ENCODE results near the gene PAFAH1B1.
"Not testable (repeated sequence)": the region's sequence is repeated elsewhere in the genome, so short reads cannot be mapped to it uniquely, and the experiment has no call there.

PAFAH1B1 gene

GRCh38 chr17:2690165-2691068 is 97.0 kb downstream of the PAFAH1B1 start:
- DNase-seq: no peak

- no peak for DNase-seq
These were observed 97.8 kb downstream of the PAFAH1B1 start for GRCh38 chr17:2691069-2691871.

- DNase-seq: no peak
These were observed 98.7 kb downstream of the PAFAH1B1 start for GRCh38 chr17:2691965-2692780.

- DNase-seq: no peak
These were observed 99.3 kb downstream of the PAFAH1B1 start for GRCh38 chr17:2692781-2693135.

- DNase-seq: no peak
These were observed 100.3 kb downstream of the PAFAH1B1 start for GRCh38 chr17:2693561-2694380.

GRCh38 chr17:2694381-2695242 is 101.2 kb downstream of the PAFAH1B1 start:
- DNase-seq: no peak

GRCh38 chr17:2695243-2695960 is 101.9 kb downstream of the PAFAH1B1 start:
- no peak for DNase-seq

- DNase-seq: no peak
These were observed 102.7 kb downstream of the PAFAH1B1 start for GRCh38 chr17:2695961-2696760.

- DNase-seq: no peak
These were observed 104.2 kb downstream of the PAFAH1B1 start for GRCh38 chr17:2697611-2698162.

GRCh38 chr17:2699216-2699805 is 105.9 kb downstream of the PAFAH1B1 start:
- not testable (repeated sequence) for DNase-seq

- no peak for DNase-seq
These were observed 106.6 kb downstream of the PAFAH1B1 start for GRCh38 chr17:2700030-2700490.

- peak in 1 of 2 donors; percentile 99 for DNase-seq
These were observed 107.2 kb downstream of the PAFAH1B1 start for GRCh38 chr17:2700491-2701141.

- no peak for DNase-seq
These were observed 107.9 kb downstream of the PAFAH1B1 start for GRCh38 chr17:2701161-2701995.

- no peak for DNase-seq
These were observed 108.7 kb downstream of the PAFAH1B1 start for GRCh38 chr17:2701996-2702741.

GRCh38 chr17:2703181-2703580 is 109.7 kb downstream of the PAFAH1B1 start:
- DNase-seq: no peak

- DNase-seq: no peak
These were observed 110.2 kb downstream of the PAFAH1B1 start for GRCh38 chr17:2703606-2704005.
